Tibial artery (tissue), 4 donors: ENCODE results near the gene DNER.
"Not testable (repeated sequence)": the region's sequence is repeated elsewhere in the genome, so short reads cannot be mapped to it uniquely, and the experiment has no call there.

Experiments used
- DNase-seq, 2 donors: peaks; one replicate each; pipeline ENCODE4 v3.0.0-alpha.2; 2019
- H3K27ac ChIP-seq, 2 donors: fragments of 200-600 bp; sonication (generic) in 1 of 2; 1 replicate in 1 of 2; 2 replicates in 1 of 2; pipeline ENCODE4 v1.5.1; 2018 to 2019; ENCODE audit warnings: mild to moderate bottlenecking in 1 of 2
- H3K27me3 ChIP-seq, 2 donors: fragments of 200-600 bp; sonication (generic) in 1 of 2; one replicate each; pipeline versions ENCODE4 v1.5.1 to v1.6.0; 2016 to 2019
- H3K36me3 ChIP-seq, 3 donors: fragments of 200-600 bp; sonication (generic) in 2 of 3; one replicate each; pipeline ENCODE4 v1.5.1; 2016 to 2019; ENCODE audit warnings: mild to moderate bottlenecking in 2 of 3
- H3K4me1 ChIP-seq, 4 donors: fragments of 200-600 bp; sonication (generic) in 2 of 4; 1 replicate in 3 of 4; 2 replicates in 1 of 4; pipeline ENCODE4 v1.5.1; 2016 to 2019
- H3K4me3 ChIP-seq, 2 donors: fragments of 200-600 bp; sonication (generic) in 1 of 2; 1 replicate in 1 of 2; 2 replicates in 1 of 2; pipeline ENCODE4 v1.5.1; 2018 to 2019; ENCODE audit warnings: mild to moderate bottlenecking in 2 of 2
- H3K9me3 ChIP-seq, 3 donors: fragments of 200-600 bp; sonication (generic) in 1 of 3; one replicate each; pipeline ENCODE4 v1.5.1; 2016 to 2019
- intact Hi-C: fragments of 100-400 bp; cut with DNase I; formaldehyde crosslinking; loops from one replicate; pipeline ENCODE4 v1.15.0; 2023; ENCODE audit warnings: low total_unique reads
- TF ChIP-seq, protein P1 (sequence below), 2 experiments: fragments of 200-600 bp in 1 of 2; fragments of 450-650 bp in 1 of 2; IDR thresholded peaks; one replicate each; pipeline ENCODE4 v1.5.1; 2017 to 2019; ENCODE audit warnings: antibody characterized with exemption in 2 of 2, mild to moderate bottlenecking in 1 of 2, moderate library complexity in 1 of 2

The DNER gene, protein sequence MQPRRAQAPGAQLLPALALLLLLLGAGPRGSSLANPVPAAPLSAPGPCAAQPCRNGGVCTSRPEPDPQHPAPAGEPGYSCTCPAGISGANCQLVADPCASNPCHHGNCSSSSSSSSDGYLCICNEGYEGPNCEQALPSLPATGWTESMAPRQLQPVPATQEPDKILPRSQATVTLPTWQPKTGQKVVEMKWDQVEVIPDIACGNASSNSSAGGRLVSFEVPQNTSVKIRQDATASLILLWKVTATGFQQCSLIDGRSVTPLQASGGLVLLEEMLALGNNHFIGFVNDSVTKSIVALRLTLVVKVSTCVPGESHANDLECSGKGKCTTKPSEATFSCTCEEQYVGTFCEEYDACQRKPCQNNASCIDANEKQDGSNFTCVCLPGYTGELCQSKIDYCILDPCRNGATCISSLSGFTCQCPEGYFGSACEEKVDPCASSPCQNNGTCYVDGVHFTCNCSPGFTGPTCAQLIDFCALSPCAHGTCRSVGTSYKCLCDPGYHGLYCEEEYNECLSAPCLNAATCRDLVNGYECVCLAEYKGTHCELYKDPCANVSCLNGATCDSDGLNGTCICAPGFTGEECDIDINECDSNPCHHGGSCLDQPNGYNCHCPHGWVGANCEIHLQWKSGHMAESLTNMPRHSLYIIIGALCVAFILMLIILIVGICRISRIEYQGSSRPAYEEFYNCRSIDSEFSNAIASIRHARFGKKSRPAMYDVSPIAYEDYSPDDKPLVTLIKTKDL

DNA sequence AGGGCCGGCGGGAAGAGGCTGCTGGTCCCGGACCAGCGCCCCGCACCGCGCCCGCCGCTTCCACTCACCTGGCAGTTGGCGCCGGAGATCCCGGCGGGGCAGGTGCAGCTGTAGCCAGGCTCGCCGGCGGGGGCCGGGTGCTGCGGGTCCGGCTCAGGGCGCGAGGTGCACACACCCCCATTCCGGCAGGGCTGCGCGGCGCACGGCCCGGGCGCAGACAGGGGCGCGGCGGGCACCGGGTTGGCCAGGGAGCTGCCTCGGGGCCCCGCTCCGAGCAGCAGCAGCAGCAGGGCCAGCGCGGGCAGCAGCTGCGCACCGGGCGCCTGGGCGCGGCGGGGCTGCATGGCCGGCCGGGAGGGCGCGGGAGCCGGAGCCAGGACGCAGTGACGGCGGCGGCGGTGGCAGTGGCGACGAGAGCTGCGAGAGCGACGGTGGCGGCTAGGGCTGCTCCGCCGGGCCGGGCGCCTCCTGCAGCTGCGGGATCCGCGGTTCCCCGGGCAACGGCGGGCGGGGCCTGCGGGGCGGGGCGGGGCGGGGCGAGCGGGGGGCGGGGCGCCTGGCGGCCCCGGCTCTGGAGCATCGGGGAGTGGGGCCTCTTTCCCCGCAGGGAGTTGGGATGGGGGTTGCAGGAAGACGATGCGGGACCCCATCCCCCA, at the start of gene DNER:
Gene DNER, minus strand, starts transcription at position 476 of the 656 bp plus-strand sequence. Its CDS starts 132 bp downstream, at position 344.
- Histone ChIP-seq H3K4me3 (peak within 1 kb of the TSS; percentile 18 to 34), H3K27me3 (peaks cover 6 to 71% of the 10 kb centered on the region in 2 donors), H3K27ac (no peak within 1 kb of the TSS), H3K9me3 (no peaks in the 10 kb centered on the region), H3K4me1 (peaks cover 0 to 24% (median 21%) of the 10 kb centered on the region in 4 donors), H3K36me3 (no peaks in the 10 kb centered on the region)
- TF ChIP-seq, protein P1, sequence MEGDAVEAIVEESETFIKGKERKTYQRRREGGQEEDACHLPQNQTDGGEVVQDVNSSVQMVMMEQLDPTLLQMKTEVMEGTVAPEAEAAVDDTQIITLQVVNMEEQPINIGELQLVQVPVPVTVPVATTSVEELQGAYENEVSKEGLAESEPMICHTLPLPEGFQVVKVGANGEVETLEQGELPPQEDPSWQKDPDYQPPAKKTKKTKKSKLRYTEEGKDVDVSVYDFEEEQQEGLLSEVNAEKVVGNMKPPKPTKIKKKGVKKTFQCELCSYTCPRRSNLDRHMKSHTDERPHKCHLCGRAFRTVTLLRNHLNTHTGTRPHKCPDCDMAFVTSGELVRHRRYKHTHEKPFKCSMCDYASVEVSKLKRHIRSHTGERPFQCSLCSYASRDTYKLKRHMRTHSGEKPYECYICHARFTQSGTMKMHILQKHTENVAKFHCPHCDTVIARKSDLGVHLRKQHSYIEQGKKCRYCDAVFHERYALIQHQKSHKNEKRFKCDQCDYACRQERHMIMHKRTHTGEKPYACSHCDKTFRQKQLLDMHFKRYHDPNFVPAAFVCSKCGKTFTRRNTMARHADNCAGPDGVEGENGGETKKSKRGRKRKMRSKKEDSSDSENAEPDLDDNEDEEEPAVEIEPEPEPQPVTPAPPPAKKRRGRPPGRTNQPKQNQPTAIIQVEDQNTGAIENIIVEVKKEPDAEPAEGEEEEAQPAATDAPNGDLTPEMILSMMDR (IDR thresholded peaks at IDR 0.05) = no peak
- intact Hi-C loops = no loop called here
- DNase-seq = no peak

DNA sequence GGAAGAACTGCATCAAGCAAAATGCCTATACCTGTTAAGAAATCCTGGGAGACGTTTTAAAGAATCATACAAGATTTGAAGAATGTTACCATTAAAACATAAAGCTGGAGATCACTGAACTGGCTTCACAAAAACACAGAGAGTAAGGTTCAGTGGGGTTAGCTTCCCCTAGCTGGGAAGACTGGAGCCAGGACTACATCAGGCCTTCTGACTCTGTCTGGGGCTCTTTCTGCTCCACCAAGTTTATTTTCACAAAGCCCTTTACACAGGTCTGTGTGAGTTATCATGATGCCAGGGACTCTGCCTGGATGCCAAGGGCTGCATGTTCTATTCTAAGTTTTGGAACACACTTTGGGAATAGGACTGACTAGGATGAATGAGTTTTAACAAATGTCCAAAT, 47.3 kb upstream of the DNER start:
- Histone ChIP-seq H3K36me3 (peaks cover 35 to 40% (median 35%) of the 10 kb centered on the region in 3 donors), H3K27ac (no peak overlapping the region), H3K27me3 (no peaks in the 10 kb centered on the region), H3K4me1 (no peaks in the 10 kb centered on the region), H3K4me3 (no peak overlapping the region), H3K9me3 (no peaks in the 10 kb centered on the region)
- TF ChIP-seq, protein P1 (IDR thresholded peaks at IDR 0.05) = no peak
- intact Hi-C loops = no loop called here
- no peak for DNase-seq

DNA sequence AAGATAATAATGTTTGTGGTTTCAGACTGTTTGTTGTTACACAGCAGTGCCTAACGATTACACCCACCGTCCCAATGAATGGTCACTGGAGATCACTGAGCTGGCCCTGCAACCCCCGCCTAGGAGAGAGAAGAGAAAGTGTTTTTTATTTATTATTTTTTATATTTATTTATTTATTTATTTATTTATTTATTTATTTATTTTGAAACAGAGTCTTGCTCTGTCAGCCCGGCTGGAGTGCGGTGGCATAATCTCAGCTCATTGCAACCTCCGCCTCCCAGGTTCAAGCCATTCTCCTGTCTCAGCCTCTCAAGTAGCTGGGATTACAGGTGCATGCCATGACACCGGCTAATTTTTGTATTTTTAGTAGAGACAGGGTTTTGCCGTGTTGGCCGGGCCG, 43.1 kb upstream of the DNER start:
- H3K36me3 ChIP-seq, intact Hi-C loops, DNase-seq: not testable (repeated sequence)

DNA sequence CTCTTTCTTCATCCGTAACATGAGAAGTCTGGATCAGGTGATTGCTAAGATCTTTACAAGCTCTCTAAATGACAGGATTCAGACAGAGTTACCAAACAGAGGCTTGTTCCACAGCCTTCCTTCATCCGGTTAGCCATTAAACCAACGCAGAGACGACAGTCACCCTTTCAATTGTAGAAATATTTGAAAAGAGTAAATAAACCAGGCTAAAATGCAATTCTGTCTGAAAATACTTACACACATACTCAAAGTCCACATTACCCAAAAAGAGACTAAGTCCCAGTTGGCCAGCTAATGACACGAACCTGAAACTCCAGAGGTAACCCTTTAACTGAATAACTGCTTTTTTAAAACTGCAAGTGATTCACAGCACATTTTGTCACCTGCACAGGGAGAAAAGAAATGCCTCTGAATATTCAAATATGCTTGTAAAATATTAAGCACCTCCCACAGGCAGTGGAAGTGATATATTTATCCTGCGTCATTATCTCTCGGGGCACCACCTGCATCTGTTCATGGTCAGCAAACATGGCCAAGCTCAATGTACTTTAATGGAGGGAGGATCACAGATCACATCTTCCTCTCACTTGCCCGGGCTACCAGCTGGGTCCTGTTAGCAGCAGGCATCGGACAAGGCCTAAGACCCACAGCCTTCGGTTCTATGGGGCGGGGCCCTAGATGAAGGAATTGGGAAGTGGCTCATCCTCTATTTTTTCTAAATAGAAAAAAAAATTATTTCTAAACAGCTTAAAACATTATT, 38.8 kb upstream of the DNER start:
- Histone ChIP-seq H3K36me3 (no peaks in the 10 kb centered on the region), H3K27ac (no peak overlapping the region), H3K4me3 (no peak overlapping the region), H3K27me3 (no peaks in the 10 kb centered on the region), H3K9me3 (no peaks in the 10 kb centered on the region), H3K4me1 (no peaks in the 10 kb centered on the region)
- TF ChIP-seq, protein P1 (IDR thresholded peaks at IDR 0.05) = no peak
- DNase-seq = no peak
- intact Hi-C loops = no loop called here

More for the DNA sequence above, 43.1 kb upstream of the DNER start:
- H3K4me1 ChIP-seq, H3K27ac ChIP-seq, H3K9me3 ChIP-seq, H3K4me3 ChIP-seq, H3K27me3 ChIP-seq: not testable (repeated sequence)

DNA sequence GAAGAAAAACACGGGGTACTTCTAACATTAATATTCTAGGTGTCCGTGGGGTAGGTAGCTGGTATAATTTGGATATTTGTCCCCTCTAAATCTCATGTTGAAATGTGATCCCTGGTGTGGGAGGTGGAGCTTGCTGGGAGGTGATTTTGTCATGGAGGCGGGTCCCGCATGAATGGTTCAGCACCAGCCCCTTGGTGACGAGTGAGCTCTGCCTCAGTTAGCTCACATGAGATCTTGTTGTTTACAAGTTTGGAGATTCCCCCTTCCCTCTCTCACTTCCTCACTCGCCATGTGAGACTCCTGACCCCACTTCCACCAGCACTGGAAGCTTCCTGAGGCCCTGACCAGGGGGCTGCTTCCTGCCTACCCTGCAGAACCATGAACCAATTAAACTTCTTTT, 35.4 kb upstream of the DNER start:
- no peaks in the 10 kb centered on the region for H3K27me3 ChIP-seq
- H3K4me3 ChIP-seq = no peak overlapping the region
- intact Hi-C loops = no loop called here
- no peaks in the 10 kb centered on the region for H3K9me3 ChIP-seq
- DNase-seq = no peak
- no peak overlapping the region for H3K27ac ChIP-seq
- no peaks in the 10 kb centered on the region for H3K4me1 ChIP-seq
- TF ChIP-seq, protein P1 (IDR thresholded peaks at IDR 0.05) = no peak
- H3K36me3 ChIP-seq = no peaks in the 10 kb centered on the region
